ENCODE measurements around the gene NMUR1. TPM values are rescaled to one million over a fixed set of nuclear protein-coding genes. Genes with fewer than 3 reads are reported as not detected.

The NMUR1 gene
- polyA plus RNA-seq, 2 of the 4 experiments (the other 2 are of a cell fraction) = not detected

DNA sequence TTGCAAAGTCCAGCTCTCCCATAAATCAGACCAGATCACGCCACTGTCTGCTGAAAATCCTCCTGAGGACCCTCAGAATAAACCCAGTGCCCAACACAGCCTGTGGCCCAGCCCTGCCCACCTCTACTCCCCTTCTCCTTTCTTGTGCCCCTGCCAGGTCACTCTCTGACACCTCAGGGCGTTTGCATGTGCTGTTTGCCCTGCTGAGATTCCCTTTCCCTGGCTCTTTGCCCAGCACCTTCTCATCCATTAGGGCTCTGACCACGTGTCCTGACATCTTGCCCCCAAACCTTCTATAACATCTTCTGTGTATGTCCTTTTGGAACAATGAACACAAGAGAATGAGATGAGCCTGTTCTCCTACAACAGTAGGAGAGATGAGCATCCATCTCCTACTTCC, 18.5 kb upstream of the NMUR1 start:
- POLR2A ChIA-PET = no interaction called here
- Histone ChIP-seq H3K27ac (no peak overlapping the region), H3K4me3 (no peak overlapping the region), H3K9me3 (peaks cover 16% of the 10 kb centered on the region), H3K4me1 (no peaks in the 10 kb centered on the region), H3K4me2 (no peak overlapping the region)
- CTCF ChIA-PET = interaction anchor here (0.9 to 2.5 kb wide), 4 partner anchors 9 to 18 kb away, joined by 3 to 5 read pairs (median 4); partner anchors contain the start of gene NMUR1
- FAIRE-seq (no peak), DNase-seq (ENCODE audit: low read depth in 1 of 2, low spot score in 1 of 2) (no peak), ATAC-seq (peak; percentile 28 to 30; a peak in 3 of 6 replicates)
- TF ChIP-seq, protein P1, sequence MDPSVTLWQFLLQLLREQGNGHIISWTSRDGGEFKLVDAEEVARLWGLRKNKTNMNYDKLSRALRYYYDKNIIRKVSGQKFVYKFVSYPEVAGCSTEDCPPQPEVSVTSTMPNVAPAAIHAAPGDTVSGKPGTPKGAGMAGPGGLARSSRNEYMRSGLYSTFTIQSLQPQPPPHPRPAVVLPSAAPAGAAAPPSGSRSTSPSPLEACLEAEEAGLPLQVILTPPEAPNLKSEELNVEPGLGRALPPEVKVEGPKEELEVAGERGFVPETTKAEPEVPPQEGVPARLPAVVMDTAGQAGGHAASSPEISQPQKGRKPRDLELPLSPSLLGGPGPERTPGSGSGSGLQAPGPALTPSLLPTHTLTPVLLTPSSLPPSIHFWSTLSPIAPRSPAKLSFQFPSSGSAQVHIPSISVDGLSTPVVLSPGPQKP (IDR thresholded peaks at IDR 0.05; ENCODE audit: low read depth, low read length) = no peak
- no peak for TF ChIP-seq HOXB13 (CRISPR knock-in tag; IDR thresholded peaks at IDR 0.05; ENCODE audit: low read depth)
- TF ChIP-seq FOSL2 (IDR thresholded peaks at IDR 0.05) = no peak
- no peak for TF ChIP-seq FOSL2 (CRISPR knock-in tag; IDR thresholded peaks at IDR 0.05)
- TF ChIP-seq FOXS1 (CRISPR knock-in tag; IDR thresholded peaks at IDR 0.05) = no peak
- TF ChIP-seq RNF2 (IDR thresholded peaks at IDR 0.05; ENCODE audit: borderline replicate concordance, low read depth) = no peak
- no peak for TF ChIP-seq NR3C1 (IDR thresholded peaks at IDR 0.05)
- TF ChIP-seq BHLHE40 (IDR thresholded peaks at IDR 0.05; ENCODE audit: low read depth, low read length) = no peak
- TF ChIP-seq GATA3 (IDR thresholded peaks at IDR 0.05; ENCODE audit: borderline replicate concordance) = no peak
- no peak for TF ChIP-seq HOXB5 (CRISPR knock-in tag; IDR thresholded peaks at IDR 0.05)
- no peak for TF ChIP-seq RARB (CRISPR knock-in tag; IDR thresholded peaks at IDR 0.05)
- TF ChIP-seq CHD2 (IDR thresholded peaks at IDR 0.05; ENCODE audit: low read length, partially characterized antibody) = no peak
- no peak for TF ChIP-seq EHMT2 (IDR thresholded peaks at IDR 0.05; ENCODE audit: low read depth)
- TF ChIP-seq HDAC2 (IDR thresholded peaks at IDR 0.05) = no peak
- TF ChIP-seq EP300 (IDR thresholded peaks at IDR 0.05) = no peak
- TF ChIP-seq ZFP36 (IDR thresholded peaks at IDR 0.05; ENCODE audit: borderline replicate concordance, partially characterized antibody) = no peak
- TF ChIP-seq JUN (IDR thresholded peaks at IDR 0.05) = no peak
- TF ChIP-seq, protein P2, sequence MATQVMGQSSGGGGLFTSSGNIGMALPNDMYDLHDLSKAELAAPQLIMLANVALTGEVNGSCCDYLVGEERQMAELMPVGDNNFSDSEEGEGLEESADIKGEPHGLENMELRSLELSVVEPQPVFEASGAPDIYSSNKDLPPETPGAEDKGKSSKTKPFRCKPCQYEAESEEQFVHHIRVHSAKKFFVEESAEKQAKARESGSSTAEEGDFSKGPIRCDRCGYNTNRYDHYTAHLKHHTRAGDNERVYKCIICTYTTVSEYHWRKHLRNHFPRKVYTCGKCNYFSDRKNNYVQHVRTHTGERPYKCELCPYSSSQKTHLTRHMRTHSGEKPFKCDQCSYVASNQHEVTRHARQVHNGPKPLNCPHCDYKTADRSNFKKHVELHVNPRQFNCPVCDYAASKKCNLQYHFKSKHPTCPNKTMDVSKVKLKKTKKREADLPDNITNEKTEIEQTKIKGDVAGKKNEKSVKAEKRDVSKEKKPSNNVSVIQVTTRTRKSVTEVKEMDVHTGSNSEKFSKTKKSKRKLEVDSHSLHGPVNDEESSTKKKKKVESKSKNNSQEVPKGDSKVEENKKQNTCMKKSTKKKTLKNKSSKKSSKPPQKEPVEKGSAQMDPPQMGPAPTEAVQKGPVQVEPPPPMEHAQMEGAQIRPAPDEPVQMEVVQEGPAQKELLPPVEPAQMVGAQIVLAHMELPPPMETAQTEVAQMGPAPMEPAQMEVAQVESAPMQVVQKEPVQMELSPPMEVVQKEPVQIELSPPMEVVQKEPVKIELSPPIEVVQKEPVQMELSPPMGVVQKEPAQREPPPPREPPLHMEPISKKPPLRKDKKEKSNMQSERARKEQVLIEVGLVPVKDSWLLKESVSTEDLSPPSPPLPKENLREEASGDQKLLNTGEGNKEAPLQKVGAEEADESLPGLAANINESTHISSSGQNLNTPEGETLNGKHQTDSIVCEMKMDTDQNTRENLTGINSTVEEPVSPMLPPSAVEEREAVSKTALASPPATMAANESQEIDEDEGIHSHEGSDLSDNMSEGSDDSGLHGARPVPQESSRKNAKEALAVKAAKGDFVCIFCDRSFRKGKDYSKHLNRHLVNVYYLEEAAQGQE (IDR thresholded peaks at IDR 0.05) = no peak
- 28% methylated on average over 3 of the region's 3 CpGs for WGBS (ENCODE audit: missing lambda C conversion rate)

DNA sequence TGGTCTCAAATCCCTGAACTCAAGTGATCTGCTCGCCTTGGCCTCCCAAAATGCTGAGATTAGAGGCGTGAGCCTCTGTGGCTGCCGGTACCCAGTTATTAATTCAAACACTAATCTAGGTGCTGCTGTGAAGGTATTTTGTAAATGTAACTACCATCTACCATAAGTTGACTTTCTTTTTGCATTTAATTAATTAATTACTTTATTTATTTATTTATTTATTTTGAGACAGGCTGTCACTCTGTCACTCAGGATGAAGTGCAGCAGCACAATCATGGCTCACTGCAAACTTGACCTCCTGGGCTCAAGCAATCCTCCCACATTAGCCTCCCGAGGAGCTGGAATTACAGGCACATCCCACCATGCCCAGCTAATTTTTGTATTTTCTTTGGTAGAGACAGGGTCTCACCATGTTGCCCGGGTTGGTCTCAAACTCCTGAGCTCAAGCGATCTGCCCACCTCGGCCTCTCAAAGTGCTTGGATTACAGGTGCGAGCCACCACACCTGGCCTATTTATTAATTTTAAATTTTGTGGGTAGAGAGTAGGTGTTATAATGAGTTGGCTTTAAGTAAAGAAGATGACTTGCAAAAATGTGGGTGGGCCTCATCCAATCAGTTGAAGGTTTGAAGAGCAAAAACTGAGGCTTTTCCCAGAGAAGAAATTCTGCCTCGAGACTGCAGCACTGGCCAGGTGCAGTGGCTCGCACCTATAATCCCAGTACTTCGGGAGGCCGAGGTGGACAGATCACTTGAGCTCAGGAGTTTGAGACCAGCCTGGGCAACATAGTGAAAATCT, 17.3 kb upstream of the NMUR1 start:
- H3K4me2 ChIP-seq = no peak overlapping the region
- WGBS (ENCODE audit: missing lambda C conversion rate) = 82% methylated on average over 12 of the region's 12 CpGs
- FAIRE-seq (no peak), DNase-seq (ENCODE audit: low read depth in 1 of 2, low spot score in 1 of 2) (no peak), ATAC-seq (no peak)
- ChIA-PET CTCF (interaction anchor here (1.4 to 2.5 kb wide), 3 partner anchors 9 to 17 kb away, joined by 4 to 6 read pairs (median 5); partner anchors contain the start of gene NMUR1), POLR2A (no interaction called here)
- peaks cover 15% of the 10 kb centered on the region for H3K9me3 ChIP-seq
- H3K4me3 ChIP-seq = no peak overlapping the region
- TF ChIP-seq NFE2L2 (conservative IDR thresholded peaks at IDR 0.05; ENCODE audit: low read length) (peak; percentile 79), MAFK (IDR thresholded peaks at IDR 0.05; ENCODE audit: partially characterized antibody) (peak; percentile 19), ZC3H11A (IDR thresholded peaks at IDR 0.05) (peak; percentile 90), FOXS1 (CRISPR knock-in tag; IDR thresholded peaks at IDR 0.05) (no peak), KDM1A (IDR thresholded peaks at IDR 0.05; ENCODE audit: low read depth) (0 out of 2 replicates have a peak, but pooled peaks have one; percentile 35)
- TF ChIP-seq, protein P3, sequence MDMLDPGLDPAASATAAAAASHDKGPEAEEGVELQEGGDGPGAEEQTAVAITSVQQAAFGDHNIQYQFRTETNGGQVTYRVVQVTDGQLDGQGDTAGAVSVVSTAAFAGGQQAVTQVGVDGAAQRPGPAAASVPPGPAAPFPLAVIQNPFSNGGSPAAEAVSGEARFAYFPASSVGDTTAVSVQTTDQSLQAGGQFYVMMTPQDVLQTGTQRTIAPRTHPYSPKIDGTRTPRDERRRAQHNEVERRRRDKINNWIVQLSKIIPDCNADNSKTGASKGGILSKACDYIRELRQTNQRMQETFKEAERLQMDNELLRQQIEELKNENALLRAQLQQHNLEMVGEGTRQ (IDR thresholded peaks at IDR 0.05) = no peak
- no peak overlapping the region for H3K27ac ChIP-seq
- no peaks in the 10 kb centered on the region for H3K4me1 ChIP-seq

Measured in A549 (cell line).